ENCODE data around the gene KLC4. TPM values are rescaled to one million over a fixed set of nuclear protein-coding genes. Genes with fewer than 3 reads are reported as not detected.

Gene KLC4
- total RNA-seq, 2 experiments from 2014 or later, result 10.6 to 11.5 TPM

DNA sequence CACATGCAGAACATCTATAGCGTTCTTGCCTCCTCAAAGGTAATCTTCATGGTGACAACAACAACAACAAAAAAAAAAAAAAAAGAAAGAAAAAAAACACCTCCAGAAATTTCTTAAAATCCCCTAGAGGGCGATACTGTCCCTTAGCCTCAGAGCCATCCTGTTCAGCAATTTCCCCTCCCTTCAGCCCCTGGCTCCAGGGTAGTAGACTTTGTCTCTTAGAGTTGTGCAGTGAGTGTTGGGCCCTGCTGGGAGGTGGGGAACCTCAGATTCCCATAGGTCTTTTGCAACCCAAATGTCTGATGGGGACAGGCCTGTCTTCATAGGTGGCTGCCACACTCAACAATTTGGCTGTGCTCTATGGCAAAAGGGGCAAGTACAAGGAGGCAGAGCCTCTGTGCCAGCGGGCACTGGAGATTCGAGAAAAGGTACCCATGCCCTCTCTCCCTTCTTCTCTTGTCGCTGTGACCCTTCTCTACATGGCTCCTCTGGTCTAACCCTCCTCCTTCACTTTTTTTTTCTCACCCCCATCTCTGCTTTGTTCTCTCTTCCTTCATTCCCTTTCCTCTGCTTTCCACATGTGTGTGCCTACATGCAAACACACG lies 10.7 kb downstream of the KLC4 start:
- peaks cover 6% of the 10 kb centered on the region for H3K36me3 Mint-ChIP-seq (ENCODE audit: low read depth)
- no peaks in the 10 kb centered on the region for H3K4me1 Mint-ChIP-seq (ENCODE audit: low read depth)
- H3K4me3 Mint-ChIP-seq, result no peak overlapping the region
- ChIA-PET CTCF (interaction anchor here (0.7 to 3.3 kb wide), 5 partner anchors 9 to 73 kb away, joined by 3 to 26 read pairs (median 3); partner anchors contain the start of gene RRP36), POLR2A (no interaction called here)
- ATAC-seq (peak; percentile 85), DNase-seq (peak; percentile 45)
- no peaks in the 10 kb centered on the region for H3K27me3 Mint-ChIP-seq
- H3K27ac Mint-ChIP-seq, result no peak overlapping the region
- H3K9me3 Mint-ChIP-seq, result no peaks in the 10 kb centered on the region
- intact Hi-C loops (cut with micrococcal nuclease), result loop anchor here (2.0 kb wide), 1 partner anchor 73 kb away; no protein-coding TSS in a partner anchor
- TF ChIP-seq, protein P1, sequence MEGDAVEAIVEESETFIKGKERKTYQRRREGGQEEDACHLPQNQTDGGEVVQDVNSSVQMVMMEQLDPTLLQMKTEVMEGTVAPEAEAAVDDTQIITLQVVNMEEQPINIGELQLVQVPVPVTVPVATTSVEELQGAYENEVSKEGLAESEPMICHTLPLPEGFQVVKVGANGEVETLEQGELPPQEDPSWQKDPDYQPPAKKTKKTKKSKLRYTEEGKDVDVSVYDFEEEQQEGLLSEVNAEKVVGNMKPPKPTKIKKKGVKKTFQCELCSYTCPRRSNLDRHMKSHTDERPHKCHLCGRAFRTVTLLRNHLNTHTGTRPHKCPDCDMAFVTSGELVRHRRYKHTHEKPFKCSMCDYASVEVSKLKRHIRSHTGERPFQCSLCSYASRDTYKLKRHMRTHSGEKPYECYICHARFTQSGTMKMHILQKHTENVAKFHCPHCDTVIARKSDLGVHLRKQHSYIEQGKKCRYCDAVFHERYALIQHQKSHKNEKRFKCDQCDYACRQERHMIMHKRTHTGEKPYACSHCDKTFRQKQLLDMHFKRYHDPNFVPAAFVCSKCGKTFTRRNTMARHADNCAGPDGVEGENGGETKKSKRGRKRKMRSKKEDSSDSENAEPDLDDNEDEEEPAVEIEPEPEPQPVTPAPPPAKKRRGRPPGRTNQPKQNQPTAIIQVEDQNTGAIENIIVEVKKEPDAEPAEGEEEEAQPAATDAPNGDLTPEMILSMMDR (IDR thresholded peaks at IDR 0.05), result peak; percentile 79

DNA sequence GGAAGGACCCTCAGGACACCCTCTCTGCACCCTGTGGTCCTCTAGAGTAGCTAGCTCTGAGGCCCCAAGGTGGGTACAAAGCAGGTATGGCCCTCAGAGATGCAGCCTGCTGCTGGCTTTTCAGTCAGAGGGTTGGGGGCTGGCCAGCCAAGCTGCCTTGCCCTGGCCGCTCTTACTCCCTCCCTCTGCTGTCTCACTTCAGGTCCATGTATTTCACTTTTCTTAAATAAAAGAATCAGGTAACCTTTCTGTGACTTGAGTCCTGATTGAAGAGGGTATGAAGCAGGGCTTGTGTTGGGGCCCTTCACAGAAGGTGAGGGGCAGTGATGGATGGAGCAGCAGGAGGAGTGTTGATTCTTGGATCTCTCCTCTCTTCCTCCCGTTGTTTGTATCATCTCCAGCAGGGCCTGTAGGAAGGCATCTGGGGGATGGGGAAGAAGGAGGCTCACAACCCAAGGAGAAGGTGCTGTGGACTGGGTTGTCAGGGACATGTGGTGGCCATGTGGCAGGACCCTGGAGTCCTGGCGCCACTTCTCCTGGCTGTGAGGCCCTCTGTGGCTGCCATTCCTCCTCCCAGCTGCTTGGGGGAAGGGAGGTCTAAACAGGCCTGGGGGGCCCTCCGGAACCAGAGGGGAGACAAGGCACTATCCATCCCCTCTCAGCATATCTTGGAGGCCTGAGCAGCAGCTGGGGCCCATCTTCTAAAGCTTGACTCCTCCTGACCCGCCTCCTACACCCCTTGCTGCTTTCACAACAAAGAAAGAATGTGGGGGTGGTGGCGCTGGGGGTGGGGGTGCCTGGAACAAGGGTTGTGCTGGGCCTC lies 15.6 kb downstream of the KLC4 start:
- Mint-ChIP-seq H3K36me3 (ENCODE audit: low read depth) (peaks cover 6% of the 10 kb centered on the region), H3K27me3 (peaks cover 10% of the 10 kb centered on the region), H3K4me1 (ENCODE audit: low read depth) (peaks cover 2% of the 10 kb centered on the region), H3K27ac (no peak overlapping the region), H3K4me3 (peak overlapping the region; percentile 54), H3K9me3 (no peaks in the 10 kb centered on the region)
- ATAC-seq (no peak), DNase-seq (peak; percentile 21)
- intact Hi-C loops (cut with micrococcal nuclease), result no loop called here
- TF ChIP-seq, protein P1 (IDR thresholded peaks at IDR 0.05), result no peak
- ChIA-PET CTCF (interaction anchor here (0.8 to 1.8 kb wide), 3 partner anchors 68 to 176 kb away, joined by 4 to 9 read pairs (median 6); no protein-coding TSS in a partner anchor), POLR2A (no interaction called here)

DNA sequence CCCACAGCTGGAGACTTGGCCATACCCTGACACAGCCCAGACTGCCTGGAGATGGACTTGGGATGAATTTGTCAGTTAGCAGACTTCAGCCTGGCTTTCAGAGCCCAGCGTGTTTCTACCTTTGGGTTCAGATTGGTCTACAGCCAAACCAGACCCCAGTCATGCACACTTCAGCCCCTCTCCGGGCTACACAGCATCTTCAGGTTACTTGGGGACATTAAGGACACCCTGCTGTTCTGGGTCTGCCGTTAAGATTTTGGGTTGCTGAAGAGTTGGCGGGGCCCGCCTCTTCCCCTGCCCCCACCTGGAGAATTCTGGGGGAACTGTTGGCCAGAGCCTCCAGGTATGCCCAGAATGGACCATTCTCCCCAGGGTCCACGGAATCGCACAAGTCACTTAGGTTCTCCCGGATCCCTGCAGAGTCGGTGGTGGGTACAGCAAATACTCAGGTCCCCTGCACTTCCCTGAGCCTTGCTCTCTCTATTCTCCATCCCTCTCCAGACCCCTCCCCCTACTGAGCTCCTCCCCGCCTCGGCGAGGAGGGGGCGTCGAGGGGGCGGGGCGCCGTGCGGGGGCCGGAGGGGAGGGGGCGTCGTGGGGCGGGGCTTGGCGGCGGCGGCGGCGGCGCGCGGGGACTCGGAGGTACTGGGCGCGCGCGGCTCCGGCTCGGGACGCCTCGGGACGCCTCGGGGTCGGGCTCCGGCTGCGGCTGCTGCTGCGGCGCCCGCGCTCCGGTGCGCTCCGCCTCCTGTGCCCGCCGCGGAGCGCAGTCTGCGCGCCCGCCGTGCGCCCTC lies 16.4 kb downstream of the KLC4 start, which contains the start of gene PTK7:
TSS of gene PTK7 (plus strand) at position 645 of the 794 bp plus-strand sequence. CDS start 175 bp downstream, outside the sequence.
- ChIA-PET CTCF (interaction anchor here (0.8 to 2.1 kb wide), 5 partner anchors 67 to 177 kb away, joined by 4 to 17 read pairs (median 6); partner anchors contain the start of gene DNPH1), POLR2A (interaction anchor here (0.6 to 1.6 kb wide), 5 partner anchors 17 to 381 kb away, joined by 3 to 8 read pairs (median 3); partner anchors contain the start of genes CUL7, KLC4 and MRPL2)
- H3K36me3 Mint-ChIP-seq (ENCODE audit: low read depth), result peaks cover 6% of the 10 kb centered on the region
- no peaks in the 10 kb centered on the region for H3K9me3 Mint-ChIP-seq
- H3K27ac Mint-ChIP-seq, result no peak within 1 kb of the TSS
- DNase-seq (peak; percentile 39), ATAC-seq (peak; percentile 80)
- TF ChIP-seq, protein P1 (IDR thresholded peaks at IDR 0.05), result no peak
- H3K4me1 Mint-ChIP-seq (ENCODE audit: low read depth), result peaks cover 2% of the 10 kb centered on the region
- H3K4me3 Mint-ChIP-seq, result peak within 1 kb of the TSS; percentile 61
- intact Hi-C loops (cut with micrococcal nuclease), result no loop called here
- H3K27me3 Mint-ChIP-seq, result peaks cover 10% of the 10 kb centered on the region

DNA sequence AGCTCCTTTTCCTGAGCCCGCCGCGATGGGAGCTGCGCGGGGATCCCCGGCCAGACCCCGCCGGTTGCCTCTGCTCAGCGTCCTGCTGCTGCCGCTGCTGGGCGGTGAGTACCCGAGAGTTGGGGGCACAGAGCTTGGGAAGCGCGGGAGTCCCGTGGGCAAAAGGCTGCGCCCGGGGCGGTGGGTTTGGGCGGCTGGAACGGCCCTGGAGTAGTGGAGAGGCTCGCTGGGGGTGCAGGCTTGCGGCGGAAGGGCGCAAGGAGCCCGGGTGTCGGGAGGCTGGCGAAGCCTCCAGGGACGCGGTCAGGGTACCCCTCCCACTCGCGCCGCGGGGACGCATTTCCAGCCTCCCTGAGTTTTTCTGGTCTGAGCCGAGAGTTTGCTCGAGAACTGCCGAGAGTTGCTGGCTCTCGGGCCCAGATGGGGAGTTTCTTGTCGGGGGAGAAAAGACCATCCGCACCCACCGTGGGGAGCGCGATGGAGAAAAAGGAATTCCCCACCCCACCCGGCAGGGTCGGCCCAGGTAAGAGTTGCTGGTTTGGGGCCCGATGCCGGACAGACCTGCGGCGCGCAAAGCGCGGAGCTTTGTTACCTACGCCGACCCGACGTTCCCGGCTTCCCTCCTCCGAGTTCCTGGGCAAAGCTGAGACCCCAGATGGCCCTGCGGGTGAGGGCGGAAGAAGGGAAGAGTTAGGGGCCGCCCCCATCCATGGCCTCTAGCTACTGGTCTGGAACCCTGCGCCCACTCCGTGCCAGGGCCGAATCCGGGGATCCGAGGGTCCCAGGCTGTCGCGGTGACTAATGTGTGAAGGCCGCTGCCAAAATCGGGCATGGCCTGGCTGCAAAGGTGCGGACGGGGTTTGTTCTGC lies 17.3 kb downstream of the KLC4 start:
- TF ChIP-seq, protein P1 (IDR thresholded peaks at IDR 0.05), result no peak
- H3K9me3 Mint-ChIP-seq, result no peaks in the 10 kb centered on the region
- H3K36me3 Mint-ChIP-seq (ENCODE audit: low read depth), result peaks cover 6% of the 10 kb centered on the region
- H3K4me3 Mint-ChIP-seq, result peak overlapping the region; percentile 61
- intact Hi-C loops (cut with micrococcal nuclease), result no loop called here
- POLR2A ChIA-PET, result interaction anchor here (0.6 to 1.6 kb wide), 10 partner anchors 9 to 380 kb away, joined by 3 to 8 read pairs (median 3); partner anchors contain the start of genes CUL7, KLC4 and MRPL2
- H3K27ac Mint-ChIP-seq, result no peak overlapping the region
- CTCF ChIA-PET, result interaction anchor here (1.3 to 2.1 kb wide), 2 partner anchors 66 to 152 kb away, joined by 4 to 17 read pairs; partner anchors contain the start of gene DNPH1
- peak; percentile 10 for ATAC-seq
- H3K27me3 Mint-ChIP-seq, result peaks cover 10% of the 10 kb centered on the region
- peaks cover 2% of the 10 kb centered on the region for H3K4me1 Mint-ChIP-seq (ENCODE audit: low read depth)
- DNase-seq, result peak; percentile 16

All from activated CD8-positive, alpha-beta T cell treated with anti-CD3 and anti-CD28 coated beads for 36 hours (primary cell).